HG03457 (cell line): ENCODE measurements around the gene APPL2.
"Not testable (repeated sequence)": the region's sequence is repeated elsewhere in the genome, so short reads cannot be mapped to it uniquely, and the experiment has no call there.

ENCODE experiments used
- ATAC-seq: cut with Tn5 transposase; IDR thresholded peaks from one replicate; pipeline ENCODE4 v1.9.1; 2021; ENCODE audit warnings: moderate number of reproducible peaks; ENCODE audit not compliant: unreplicated experiment

APPL2 gene

DNA sequence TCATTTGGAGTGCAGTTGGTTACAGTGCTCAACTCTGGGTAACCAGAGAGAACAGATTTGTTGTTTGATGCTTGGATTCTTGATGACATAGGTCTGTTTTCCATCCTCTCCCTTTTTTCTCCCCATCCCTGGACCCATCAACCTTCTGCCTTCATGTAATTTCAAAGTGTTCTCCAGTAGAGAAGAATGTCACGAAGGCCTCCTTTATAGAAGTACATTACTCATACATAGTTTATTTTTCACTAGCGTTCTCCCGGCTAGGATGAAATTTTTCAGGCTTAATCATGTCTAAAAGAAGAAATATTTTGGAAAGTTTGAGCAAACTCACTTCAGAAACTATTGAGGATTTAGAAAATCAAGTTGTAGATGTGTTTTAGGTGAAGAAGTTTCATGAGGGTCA lies 20.9 kb upstream of the APPL2 start:
- no peak for ATAC-seq

DNA sequence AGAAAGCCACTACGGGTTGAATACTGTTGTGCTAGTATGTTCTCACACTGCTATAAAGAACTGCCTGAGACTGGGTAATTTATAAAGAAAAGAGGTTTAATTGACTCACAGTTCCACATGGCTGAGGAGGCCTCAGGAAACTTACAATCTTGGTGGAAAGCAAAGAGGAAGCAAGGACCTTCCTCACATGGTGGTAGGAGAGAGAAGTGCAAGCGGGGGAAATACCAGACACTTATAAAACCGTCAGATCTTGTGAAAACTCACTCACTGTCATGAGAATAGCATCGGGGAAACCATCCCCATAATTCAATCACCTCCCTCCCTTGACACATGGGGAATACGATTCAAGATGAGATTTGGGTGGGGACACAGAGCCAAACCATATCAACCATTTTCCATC lies 20.5 kb upstream of the APPL2 start:
- not testable (repeated sequence) for ATAC-seq

DNA sequence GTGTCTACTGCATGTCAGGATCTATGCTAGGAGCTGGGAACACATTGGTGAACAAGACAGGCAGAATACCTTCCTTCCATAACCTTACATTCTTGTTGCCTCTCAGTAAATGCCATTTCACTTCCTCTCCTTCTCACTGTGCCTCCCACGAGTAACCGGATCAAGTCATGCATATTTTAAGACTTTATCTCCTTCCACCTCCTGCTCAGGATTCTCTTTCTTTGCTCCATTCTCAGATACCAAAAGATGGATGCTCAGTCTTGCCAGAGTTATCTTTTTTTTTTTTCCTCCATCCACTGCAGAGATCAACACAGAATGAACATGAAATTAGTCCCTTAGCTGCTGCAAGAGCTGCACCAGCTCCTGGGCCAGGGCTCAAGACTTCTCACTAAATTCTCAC lies 20.0 kb upstream of the APPL2 start:
- no peak for ATAC-seq

DNA sequence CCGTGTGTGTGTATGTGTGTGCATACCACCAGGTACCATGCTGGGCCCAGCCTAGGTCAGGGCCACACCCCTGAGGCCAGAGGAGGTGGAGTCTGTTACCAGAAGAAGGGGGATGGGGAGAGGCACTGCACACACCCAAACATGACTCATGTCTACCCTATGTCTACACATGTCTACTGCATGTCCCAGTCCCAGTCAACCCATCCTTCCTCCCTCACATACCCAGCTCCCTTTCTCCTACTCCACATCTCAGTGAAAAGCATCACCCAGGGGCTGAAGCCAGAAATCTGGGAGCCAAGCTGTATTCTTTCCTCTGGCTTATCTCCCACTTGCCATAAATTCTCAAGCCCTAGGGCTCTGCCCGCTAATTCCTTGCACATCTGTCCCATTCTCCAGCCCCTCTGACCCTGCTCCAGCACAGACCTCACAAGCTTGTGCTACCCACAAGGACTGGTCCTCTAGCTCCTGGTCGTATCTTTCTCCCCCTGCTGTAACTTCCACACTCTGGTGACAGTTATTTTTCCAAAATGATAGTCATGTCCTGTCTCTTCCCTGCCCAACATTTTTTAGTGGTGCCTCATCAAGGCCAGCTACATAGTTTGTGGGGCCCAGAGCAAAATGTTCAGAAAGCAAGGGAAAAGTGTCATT lies 18.0 kb upstream of the APPL2 start:
- no peak for ATAC-seq

DNA sequence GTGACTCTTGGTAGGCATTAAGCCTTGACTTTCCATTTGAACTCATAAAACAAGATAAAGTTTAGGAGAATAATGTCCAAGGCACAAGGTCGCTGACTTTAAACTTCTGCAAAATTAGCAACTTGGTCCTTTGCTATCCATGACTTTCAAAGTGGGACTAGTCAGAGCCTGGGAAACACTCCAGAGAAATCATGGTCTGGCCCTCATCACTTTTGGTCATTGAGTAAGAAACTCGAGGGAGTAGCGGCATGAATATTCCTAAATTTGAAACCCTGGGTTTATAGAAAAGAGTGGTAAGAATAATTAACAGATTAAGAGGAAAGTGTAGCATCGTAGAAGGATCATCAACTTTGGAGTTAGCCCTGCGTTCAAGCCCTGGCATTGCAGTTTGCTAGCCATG lies 16.9 kb upstream of the APPL2 start:
- no peak for ATAC-seq

DNA sequence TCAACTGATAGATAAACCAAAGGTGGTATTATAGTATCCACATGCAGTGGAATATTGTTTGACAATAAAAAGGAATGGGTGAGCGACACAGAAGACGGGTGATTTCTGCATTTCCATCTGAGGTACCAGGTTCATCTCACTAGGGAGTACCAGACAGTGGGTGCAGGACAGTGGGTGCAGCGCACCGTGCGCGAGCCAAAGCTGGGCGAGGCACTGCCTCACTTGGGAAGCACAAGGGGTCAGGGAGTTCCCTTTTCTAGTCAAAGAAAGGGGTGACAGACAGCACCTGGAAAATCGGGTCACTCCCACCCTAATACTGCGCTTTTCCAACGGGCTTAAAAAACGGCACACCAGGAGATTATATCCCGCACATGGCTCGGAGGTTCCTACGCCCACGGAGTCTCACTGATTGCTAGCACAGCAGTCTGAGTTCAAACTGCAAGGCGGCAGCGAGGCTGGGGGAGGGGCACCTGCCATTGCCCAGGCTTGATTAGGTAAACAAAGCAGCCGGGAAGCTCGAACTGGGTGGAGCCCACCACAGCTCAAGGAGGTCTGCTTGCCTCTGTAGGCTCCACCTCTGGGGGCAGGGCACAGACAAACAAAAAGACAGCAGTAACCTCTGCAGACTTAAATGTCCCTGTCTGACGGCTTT lies 9.9 kb upstream of the APPL2 start:
- ATAC-seq: not testable (repeated sequence)

DNA sequence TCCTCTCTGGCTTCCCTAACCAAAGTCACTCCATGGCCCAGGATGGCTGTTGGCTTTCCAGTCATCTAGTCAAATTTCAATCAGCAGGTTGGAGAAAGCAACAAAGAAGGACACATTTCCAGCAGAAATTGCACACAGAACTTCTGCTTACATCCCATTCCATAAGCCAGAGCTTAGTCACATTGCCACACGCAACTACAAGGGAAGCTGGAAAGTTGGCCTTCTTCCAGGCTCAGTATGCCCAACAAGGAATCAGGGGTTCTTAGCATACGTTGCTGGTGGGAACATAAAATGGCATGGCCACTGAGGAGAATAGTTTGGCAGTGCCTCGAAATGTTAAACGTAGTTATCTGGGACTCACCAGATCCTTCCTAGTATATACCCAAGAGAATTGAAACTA lies 9.3 kb upstream of the APPL2 start:
- no peak for ATAC-seq

DNA sequence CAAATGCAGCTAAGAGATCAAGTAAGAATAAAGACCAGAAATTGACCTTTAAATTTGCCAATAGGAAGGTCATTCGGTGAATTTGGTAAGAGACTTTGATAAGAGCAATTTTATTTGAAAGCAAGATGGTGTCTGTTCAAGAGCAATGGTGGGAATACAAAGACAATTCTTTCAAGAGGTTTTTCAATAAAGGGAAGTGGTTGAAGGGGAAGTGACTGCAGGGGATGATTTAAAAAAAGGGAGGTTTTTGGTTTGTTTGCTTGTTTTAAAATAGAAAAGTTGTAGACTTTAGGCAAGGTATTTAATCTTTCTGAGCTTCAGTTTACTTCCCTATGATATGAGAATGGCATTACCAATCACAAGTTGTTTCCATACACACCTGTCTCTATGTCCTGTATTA lies 4.3 kb upstream of the APPL2 start:
- ATAC-seq: no peak

DNA sequence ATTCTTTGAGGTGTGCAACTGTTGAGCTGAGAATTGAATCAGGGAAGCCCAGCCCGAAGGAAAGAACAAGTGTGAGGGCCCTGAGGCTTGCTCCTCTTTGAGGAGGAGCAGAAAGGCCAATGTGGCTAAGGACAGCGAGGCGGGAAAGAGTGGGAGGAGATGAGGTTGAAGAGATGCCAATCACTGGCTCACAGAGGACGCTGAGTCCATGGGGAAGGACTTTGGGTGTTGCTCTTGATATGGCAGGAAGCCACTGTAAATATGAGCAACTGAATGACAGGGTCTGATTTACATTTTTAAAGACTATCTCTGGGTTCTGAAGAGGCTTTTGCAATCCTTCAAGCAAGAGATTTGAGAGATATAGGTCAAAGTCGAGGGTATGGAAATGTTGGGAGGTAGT lies 3.3 kb upstream of the APPL2 start:
- no peak for ATAC-seq

DNA sequence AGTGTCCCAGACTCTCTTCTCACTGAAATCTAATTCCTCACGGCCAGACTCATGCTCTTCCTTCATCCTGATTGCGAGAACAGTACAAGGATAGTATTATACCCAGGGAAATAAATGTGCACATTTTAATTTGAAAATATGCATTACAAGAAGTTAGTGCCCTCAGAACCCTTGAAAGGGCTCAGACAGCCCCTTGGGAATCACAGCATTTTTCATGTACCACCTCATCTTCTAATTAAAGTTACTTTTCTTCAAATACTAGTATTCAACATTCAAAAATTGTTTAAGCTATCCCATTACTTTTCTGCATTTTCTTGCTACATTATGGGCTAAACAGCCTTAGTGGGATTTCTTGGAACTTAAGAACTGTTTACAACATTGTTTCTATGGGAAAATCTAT lies 1.7 kb upstream of the APPL2 start:
- no peak for ATAC-seq

DNA sequence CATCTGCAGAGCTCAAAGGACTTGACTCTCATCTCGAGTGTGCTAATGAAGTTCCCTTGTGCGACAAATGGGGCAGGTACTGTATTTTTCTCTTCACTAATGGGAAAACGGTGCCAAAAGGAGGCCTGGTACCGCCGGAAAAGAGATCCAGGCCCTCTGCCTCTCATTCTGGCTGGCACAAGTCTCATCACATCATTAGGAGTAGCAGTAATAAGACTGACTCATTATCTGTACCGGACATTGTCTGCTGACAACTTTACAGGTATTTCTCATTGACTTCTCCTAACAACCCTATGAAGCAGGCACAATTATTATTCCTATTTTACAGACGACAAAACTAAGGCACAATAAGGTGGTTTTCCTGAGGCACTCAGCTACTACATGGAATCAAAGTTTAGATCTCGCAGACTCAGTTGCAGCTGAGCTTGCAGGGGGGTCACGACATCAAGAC lies 668 bp downstream of the APPL2 start:
- no peak for ATAC-seq

DNA sequence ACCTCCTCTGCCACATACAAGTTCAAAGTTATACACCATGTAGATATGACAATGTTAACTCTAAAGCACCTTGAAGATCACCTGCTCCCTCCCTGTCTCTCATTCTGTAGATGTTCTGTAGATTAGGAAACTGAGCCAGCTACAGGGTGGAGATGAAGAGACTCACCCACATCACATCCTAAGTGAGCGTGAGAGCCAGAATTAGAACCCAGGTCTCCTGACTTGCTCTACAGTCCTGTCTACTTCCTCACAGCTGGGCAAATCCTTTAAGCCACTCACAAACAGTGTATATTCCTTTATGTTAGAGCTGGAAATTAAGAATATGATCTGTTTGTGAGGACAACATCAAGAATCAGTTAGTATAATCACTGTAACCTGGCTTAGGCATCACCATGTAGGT lies 1.8 kb downstream of the APPL2 start:
- ATAC-seq: no peak

DNA sequence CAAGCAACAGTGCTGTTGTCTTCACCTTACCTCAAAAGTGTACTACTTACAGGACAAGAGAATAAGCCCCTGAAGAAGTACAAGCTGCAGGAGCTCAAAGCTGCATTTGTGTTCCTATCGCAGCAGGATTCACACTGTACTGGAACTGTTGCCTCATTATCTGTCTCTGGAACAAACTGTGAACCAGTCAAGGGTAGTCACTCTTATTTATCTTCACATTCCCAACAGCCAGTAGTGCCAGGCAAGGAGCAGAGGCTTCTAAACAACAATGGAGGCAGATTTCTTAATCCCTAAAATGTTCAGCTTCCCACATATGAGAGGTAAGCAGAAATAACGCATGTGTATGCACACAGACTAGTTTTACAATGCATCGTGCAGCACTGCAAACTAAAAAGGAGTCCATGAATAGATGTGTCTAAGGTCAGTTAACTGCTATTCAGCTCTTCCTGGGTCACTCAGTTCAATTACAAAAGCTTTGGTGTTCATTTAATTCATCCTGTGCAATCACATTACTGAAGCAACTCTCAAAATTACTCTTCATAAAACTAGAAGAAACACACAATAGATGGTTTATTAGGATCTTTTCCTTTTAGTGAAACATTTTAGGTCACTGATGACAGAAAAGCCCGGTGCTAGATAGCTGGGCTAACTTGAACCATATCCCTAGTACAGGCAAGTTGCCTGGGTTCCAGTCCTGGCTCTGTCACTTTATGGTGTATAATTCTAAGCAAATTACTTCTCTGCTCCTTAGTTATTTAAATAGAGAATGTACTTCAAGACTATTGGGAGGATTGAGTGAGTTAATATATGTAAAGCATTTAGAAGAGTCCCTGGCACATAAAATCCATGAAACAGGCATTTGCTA lies 2.7 kb downstream of the APPL2 start:
- no peak for ATAC-seq

DNA sequence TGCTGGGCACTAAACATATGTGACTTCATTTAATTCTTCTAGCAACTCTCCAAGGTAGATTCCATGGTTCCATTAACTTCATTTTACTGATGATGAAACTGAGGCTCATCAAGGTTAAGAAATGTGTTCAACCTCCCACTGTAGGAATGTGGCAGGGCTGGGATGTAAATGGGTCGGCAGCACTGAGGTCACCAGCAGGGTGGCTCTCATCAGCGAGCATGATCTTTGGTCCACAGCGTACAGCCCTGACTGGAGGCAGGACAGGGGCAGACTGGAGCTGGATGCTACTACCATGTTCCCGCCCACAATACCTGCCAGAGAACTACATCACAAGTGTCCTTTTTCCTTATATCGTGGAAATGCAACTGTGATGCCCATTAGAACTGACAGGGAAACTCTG lies 4.6 kb downstream of the APPL2 start:
- ATAC-seq: no peak

DNA sequence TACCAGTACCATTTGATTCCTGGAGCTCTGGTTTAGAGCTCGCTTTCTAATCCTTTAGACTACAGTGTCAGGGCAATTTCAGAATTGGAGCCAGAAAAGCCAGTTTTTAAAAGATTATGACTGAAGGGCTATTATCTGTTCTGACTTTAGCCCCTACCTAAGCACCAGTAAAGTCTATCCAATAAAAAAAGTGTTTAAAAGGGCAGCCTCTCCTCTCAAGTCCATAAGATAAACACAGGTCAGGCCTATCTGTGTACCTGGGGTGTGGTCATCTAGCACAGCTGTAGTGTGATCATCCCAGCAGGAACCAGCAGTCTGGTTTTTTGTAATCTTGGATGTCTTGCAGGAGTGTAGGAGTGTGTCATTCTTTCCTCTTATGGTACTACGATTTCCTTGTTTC lies 6.6 kb downstream of the APPL2 start:
- ATAC-seq: no peak

DNA sequence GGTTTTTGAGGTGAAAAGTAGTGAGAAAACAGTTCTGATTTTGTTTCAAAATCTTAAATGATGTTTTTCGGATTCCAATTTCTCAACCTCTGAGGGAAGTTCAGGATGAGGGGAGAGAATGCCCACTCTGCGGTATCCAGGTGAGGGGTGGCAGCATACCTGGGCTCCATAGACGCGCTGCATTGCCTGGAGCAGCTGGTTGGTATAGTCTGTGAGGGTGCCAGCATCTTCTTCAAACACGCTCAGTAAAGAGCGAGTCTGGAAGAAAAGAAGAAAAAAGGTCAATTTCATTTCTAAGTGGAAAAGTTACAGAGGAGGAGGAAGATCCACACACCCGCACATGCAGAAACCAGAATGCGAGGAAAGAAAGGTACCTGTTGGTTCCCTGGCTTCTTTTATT lies 7.0 kb downstream of the APPL2 start:
- ATAC-seq: no peak

DNA sequence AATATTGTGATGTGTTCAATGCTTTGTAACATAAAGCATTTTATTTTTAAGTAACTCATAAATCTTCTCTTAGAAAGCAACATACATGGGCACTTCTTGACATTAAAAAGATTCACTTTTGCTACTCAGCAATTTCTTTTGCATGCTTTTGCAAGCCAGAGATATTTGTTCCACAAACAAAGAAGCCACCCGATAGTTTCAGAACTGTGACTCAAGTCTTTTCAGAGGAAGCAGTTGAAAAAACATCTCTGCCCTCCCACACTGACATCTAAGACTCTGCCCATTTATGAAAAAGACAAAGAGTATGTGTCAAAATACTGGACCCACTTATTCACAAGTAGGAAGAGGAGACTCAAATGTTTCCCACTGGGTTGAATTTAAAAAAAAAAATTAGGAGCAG lies 7.5 kb downstream of the APPL2 start:
- ATAC-seq: no peak

DNA sequence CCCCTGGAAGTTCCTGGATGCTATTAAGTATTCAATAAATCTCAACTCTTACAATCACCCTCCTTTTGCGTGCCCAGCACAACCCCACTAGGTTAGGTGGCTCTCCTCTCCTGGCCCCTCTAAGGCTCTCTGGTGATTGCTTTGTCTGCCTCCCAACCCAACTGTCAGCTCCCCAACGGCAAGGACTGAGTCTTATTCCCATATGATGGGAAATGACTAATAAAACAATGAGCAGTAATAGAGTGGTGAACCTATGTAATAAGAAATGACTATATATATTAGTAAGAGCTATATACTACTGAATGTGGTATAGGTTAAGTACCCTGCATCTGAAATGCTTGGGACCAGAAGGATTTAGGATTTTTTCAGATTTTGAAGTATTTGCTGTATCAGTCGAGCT lies 8.1 kb downstream of the APPL2 start:
- ATAC-seq: no peak

DNA sequence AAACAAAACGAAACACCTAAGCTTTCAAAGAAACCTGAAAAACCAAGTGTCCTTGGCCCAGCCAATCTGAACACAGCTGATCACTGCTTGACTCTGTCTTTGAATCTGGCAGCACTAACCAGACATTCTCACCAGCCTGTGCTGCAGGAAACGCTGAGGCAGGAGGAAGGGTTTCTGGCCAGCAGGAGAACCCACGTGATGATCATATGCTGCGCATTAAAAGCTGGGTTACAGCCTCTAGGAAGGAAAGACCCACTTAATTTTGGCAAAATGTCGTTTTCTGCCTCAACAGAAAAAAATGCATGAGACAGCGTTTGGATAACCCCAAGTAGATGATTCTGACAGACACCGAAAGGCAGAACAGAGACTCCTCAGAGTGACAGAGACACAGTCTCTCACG lies 9.8 kb downstream of the APPL2 start:
- no peak for ATAC-seq

DNA sequence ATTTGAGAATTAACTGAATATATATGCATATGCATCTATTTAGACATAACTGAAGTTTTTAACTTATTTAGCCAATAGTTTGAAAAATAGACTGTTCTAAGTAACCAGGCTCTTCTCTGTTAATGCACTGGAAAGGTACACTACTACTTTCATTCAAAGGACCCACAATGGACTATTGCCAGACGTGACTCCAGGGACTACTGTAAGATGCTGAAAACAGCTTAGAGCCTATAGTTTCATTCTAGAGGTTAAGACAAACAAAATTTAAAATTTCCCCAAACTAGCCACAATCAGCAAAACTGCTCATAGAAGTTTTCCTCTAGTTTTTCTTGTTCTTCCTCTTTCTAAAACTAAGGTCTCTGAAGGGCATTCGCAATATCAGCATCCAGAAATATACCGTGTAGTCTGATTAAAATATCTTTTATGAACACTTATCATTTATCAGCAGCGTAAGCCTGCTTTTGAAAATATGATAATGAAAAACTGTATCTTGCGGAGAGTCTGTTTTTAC lies 10.4 kb downstream of the APPL2 start:
- ATAC-seq: no peak

DNA sequence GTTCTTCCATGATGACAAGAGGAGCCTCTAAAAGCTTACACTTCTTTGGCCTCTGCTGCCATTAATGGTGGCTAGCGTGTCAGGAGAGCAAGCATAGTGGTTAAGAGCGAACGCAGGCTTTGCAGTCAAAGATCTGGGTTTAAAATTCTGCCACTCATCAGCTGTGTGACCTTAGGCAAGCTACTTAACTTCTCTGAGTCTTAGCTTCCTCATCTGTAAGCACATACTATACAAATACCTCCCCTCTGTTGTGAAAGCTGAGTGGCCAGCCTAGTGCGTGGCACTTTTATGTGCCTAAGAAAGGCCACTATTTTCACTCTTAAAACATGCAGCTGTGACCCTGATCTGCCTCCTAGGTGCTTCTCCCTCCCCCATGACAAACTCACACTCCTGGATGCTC lies 11.6 kb downstream of the APPL2 start:
- no peak for ATAC-seq

DNA sequence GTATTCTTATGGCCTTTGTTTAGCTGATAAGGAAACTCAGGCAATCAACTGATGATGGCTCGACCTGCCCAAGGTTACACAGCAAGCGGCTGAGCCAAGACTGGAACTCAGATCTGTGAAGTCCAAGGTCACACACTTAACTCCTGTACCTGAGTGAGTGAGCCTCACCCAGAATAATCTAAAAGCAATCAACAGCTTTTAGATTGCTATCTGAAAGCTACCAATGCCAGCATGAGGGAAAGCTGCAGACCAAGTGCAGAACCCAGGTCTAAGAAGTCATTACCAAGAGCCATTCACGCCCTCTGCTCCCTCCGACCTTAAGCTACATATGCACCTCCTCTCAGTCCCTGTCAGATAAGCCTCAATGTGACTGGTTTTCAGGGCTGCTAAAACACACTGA lies 12.1 kb downstream of the APPL2 start:
- ATAC-seq: no peak
